Left lung (tissue), 10 donors: ENCODE data around the gene SLC6A13. TPM values are rescaled to one million over a fixed set of nuclear protein-coding genes. Genes with fewer than 3 reads are reported as not detected.
A peak's percentile ranks its signal among the peaks of the same experiment; 100 is the strongest.

Experiments
- ATAC-seq: fragments of 200-7000 bp; cut with Tn5 transposase; one replicate; pipeline ENCODE4 v1.9.1; 2020; ENCODE audit warnings: moderate library complexity
- DNase-seq, 4 donors: peaks; one replicate each; pipeline ENCODE4 v3.0.0-alpha.2; 2013 to 2020
- H3K27ac ChIP-seq, 2 donors: fragments of 200-600 bp; sonication (generic) in 1 of 2; one replicate each; pipeline versions ENCODE4 v1.5.0 to v1.8.0; 2020 to 2021
- H3K27me3 ChIP-seq, 2 donors: fragments of 200-600 bp; sonication (generic) in 1 of 2; one replicate each; pipeline versions ENCODE4 v1.5.0 to v1.8.0; 2020 to 2021
- H3K36me3 ChIP-seq, 2 donors: fragments of 200-600 bp; sonication (generic) in 1 of 2; one replicate each; pipeline versions ENCODE4 v1.5.0 to v1.8.0; 2020 to 2021
- H3K4me1 ChIP-seq, 2 donors: fragments of 200-600 bp; one replicate each; pipeline ENCODE4 v1.8.0; 2021
- H3K4me3 ChIP-seq, 2 donors: fragments of 200-600 bp; sonication (generic) in 1 of 2; one replicate each; pipeline versions ENCODE4 v1.5.0 to v1.8.0; 2020 to 2021; ENCODE audit warnings: mild to moderate bottlenecking in 1 of 2
- H3K9me3 ChIP-seq, 2 donors: fragments of 200-600 bp; sonication (generic) in 1 of 2; one replicate each; pipeline versions ENCODE4 v1.5.0 to v1.8.0; 2020 to 2021
- CTCF ChIP-seq, 2 donors: fragments of 200-600 bp; sonication (generic) in 1 of 2; IDR thresholded peaks; one replicate each; pipeline versions ENCODE4 v1.5.0 to v1.8.0; 2021; ENCODE audit warnings: antibody characterized with exemption in 2 of 2
- intact Hi-C, 2 donors: fragments of 100-400 bp; cut with DNase I; formaldehyde crosslinking; loops; one replicate each; pipeline versions ENCODE4 v1.11.2 to v1.14.2; 2022
- polyA plus RNA-seq, 6 donors: library from polyadenylated mRNA; unstranded; fragments of 120-200 nt; gene quantifications; one replicate each; pipeline ENCODE4 v1.2.1, GENCODE V29; 2013; ENCODE audit not compliant: insufficient read length in 6 of 6
- total RNA-seq, 2 donors: library from RNA; stranded (reverse); fragmentation: NEBNext Ultra II Directional; extraction: Animal tissue kit (Norgen Biotek cat#: 25700); gene quantifications; one replicate each; pipeline ENCODE4 v1.2.1, GENCODE V29; 2021
- donor health status: DM: no; HTN: yes; CAD: no.
- donor health status: DM: no; HTN: no; CAD: no.

Gene SLC6A13
- total and polyA plus RNA-seq, 8 donors: 0.79 to 4.1 (median 2.5) TPM

GRCh38 chr12:178829-179109, 83.9 kb downstream of the SLC6A13 start:
- TF ChIP-seq CTCF (IDR thresholded peaks at IDR 0.05): no peak
- H3K27ac ChIP-seq: no peak overlapping the region
- intact Hi-C loops: no loop called here
- no peaks in the 10 kb centered on the region for H3K9me3 ChIP-seq
- ATAC-seq (no peak), DNase-seq (peak in 1 of 4 donors; percentile 32)
- H3K4me1 ChIP-seq: peaks cover 0 to 6% of the 10 kb centered on the region in 2 donors
- peaks cover 0 to 23% of the 10 kb centered on the region in 2 donors for H3K27me3 ChIP-seq
- no peaks in the 10 kb centered on the region for H3K36me3 ChIP-seq
- no peak overlapping the region for H3K4me3 ChIP-seq

GRCh38 chr12:177980-178828, 84.4 kb downstream of the SLC6A13 start:
- Histone ChIP-seq H3K36me3 (no peaks in the 10 kb centered on the region), H3K9me3 (no peaks in the 10 kb centered on the region), H3K4me1 (peaks cover 0 to 6% of the 10 kb centered on the region in 2 donors), H3K4me3 (no peak overlapping the region), H3K27me3 (peaks cover 0 to 29% of the 10 kb centered on the region in 2 donors), H3K27ac (no peak overlapping the region)
- TF ChIP-seq CTCF (IDR thresholded peaks at IDR 0.05): no peak
- intact Hi-C loops: no loop called here
- DNase-seq (peak in 1 of 4 donors; percentile 61), ATAC-seq (no peak)

GRCh38 chr12:177336-177979, 85.2 kb downstream of the SLC6A13 start:
- Histone ChIP-seq H3K4me1 (peaks cover 0 to 6% of the 10 kb centered on the region in 2 donors), H3K27ac (no peak overlapping the region), H3K27me3 (peaks cover 0 to 37% of the 10 kb centered on the region in 2 donors), H3K36me3 (no peaks in the 10 kb centered on the region), H3K9me3 (no peaks in the 10 kb centered on the region), H3K4me3 (no peak overlapping the region)
- intact Hi-C loops: no loop called here
- DNase-seq: peak in 1 of 4 donors; percentile 67
- no peak for TF ChIP-seq CTCF (IDR thresholded peaks at IDR 0.05)
- ATAC-seq: no peak

GRCh38 chr12:176321-177181, 86.1 kb downstream of the SLC6A13 start:
- peak in 1 of 4 donors; percentile 67 for DNase-seq
- Histone ChIP-seq H3K4me1 (peaks cover 0 to 6% of the 10 kb centered on the region in 2 donors), H3K27me3 (peaks cover 0 to 46% of the 10 kb centered on the region in 2 donors), H3K4me3 (no peak overlapping the region), H3K27ac (no peak overlapping the region), H3K9me3 (no peaks in the 10 kb centered on the region), H3K36me3 (no peaks in the 10 kb centered on the region)
- TF ChIP-seq CTCF (IDR thresholded peaks at IDR 0.05): no peak
- intact Hi-C loops: no loop called here
- no peak for ATAC-seq
